ENCODE data around the gene ENHO.

DNA sequence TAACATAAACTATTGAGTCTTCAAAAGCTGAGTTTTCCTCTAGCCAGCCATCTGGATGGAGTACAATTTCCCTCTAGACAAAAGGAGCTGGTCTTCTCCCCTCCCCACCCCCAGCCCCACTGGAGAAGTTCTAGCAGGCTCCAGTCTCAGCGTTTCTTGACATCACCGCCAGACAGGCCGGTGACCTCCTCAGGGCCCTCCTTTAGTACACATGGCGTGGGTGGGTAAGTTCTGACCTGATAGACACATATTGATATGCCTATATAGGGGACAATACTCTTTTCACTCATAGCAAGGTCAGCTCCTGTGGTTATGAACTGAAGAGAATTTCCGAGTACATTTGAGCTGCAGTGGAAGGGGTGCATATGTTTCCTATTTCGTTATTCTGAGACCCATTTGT is 37.0 kb downstream of the ENHO start:
- TF ChIP-seq POLR2A (IDR thresholded peaks at IDR 0.05) = no peak
- TF ChIP-seq, protein P1, sequence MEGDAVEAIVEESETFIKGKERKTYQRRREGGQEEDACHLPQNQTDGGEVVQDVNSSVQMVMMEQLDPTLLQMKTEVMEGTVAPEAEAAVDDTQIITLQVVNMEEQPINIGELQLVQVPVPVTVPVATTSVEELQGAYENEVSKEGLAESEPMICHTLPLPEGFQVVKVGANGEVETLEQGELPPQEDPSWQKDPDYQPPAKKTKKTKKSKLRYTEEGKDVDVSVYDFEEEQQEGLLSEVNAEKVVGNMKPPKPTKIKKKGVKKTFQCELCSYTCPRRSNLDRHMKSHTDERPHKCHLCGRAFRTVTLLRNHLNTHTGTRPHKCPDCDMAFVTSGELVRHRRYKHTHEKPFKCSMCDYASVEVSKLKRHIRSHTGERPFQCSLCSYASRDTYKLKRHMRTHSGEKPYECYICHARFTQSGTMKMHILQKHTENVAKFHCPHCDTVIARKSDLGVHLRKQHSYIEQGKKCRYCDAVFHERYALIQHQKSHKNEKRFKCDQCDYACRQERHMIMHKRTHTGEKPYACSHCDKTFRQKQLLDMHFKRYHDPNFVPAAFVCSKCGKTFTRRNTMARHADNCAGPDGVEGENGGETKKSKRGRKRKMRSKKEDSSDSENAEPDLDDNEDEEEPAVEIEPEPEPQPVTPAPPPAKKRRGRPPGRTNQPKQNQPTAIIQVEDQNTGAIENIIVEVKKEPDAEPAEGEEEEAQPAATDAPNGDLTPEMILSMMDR (IDR thresholded peaks at IDR 0.05) = no peak

All from vagina (tissue), 2 donors.